HG02852 (cell line): ENCODE data around the gene GALNT18.

Experiments
- ATAC-seq: cut with Tn5 transposase; IDR thresholded peaks from one replicate; pipeline ENCODE4 v1.9.1; 2021; ENCODE audit warnings: mild to moderate bottlenecking, moderate library complexity; ENCODE audit not compliant: unreplicated experiment

Gene GALNT18

GRCh38 chr11:11320825-11321224 lies 301.0 kb downstream of the GALNT18 start:
- ATAC-seq: no peak

GRCh38 chr11:11318961-11319360 lies 302.8 kb downstream of the GALNT18 start:
- ATAC-seq: no peak

GRCh38 chr11:11318461-11318860 lies 303.3 kb downstream of the GALNT18 start:
- no peak for ATAC-seq

- ATAC-seq: no peak
These were observed 305.1 kb downstream of the GALNT18 start for GRCh38 chr11:11316651-11317230.

GRCh38 chr11:11313902-11314692 lies 307.7 kb downstream of the GALNT18 start:
- no peak for ATAC-seq

GRCh38 chr11:11313426-11313825 lies 308.4 kb downstream of the GALNT18 start:
- no peak for ATAC-seq

- no peak for ATAC-seq
These were observed 309.1 kb downstream of the GALNT18 start for GRCh38 chr11:11312738-11313137.

- no peak for ATAC-seq
These were observed 310.6 kb downstream of the GALNT18 start for GRCh38 chr11:11311169-11311568.

- no peak for ATAC-seq
These were observed 311.9 kb downstream of the GALNT18 start for GRCh38 chr11:11309906-11310305.

GRCh38 chr11:11308249-11308648 lies 313.6 kb downstream of the GALNT18 start:
- ATAC-seq: no peak

- ATAC-seq: no peak
These were observed 314.9 kb downstream of the GALNT18 start for GRCh38 chr11:11306855-11307254.

GRCh38 chr11:11304550-11304949 lies 317.3 kb downstream of the GALNT18 start:
- ATAC-seq: no peak

GRCh38 chr11:11302565-11302964 lies 319.2 kb downstream of the GALNT18 start:
- ATAC-seq: no peak

- ATAC-seq: no peak
These were observed 320.6 kb downstream of the GALNT18 start for GRCh38 chr11:11301212-11301611.

- ATAC-seq: no peak
These were observed 324.2 kb downstream of the GALNT18 start for GRCh38 chr11:11297578-11297977.

GRCh38 chr11:11296434-11296833 lies 325.4 kb downstream of the GALNT18 start:
- no peak for ATAC-seq

- ATAC-seq: no peak
These were observed 327.3 kb downstream of the GALNT18 start for GRCh38 chr11:11294551-11294855.

- no peak for ATAC-seq
These were observed 327.8 kb downstream of the GALNT18 start for GRCh38 chr11:11293798-11294550.

- no peak for ATAC-seq
These were observed 329.0 kb downstream of the GALNT18 start for GRCh38 chr11:11292839-11293238.

GRCh38 chr11:11291041-11292015 lies 330.5 kb downstream of the GALNT18 start:
- ATAC-seq: no peak

GRCh38 chr11:11290354-11290753 lies 331.5 kb downstream of the GALNT18 start:
- ATAC-seq: no peak
